ENCODE measurements around the gene ADARB1. TPM values are rescaled to one million over a fixed set of nuclear protein-coding genes. Genes with fewer than 3 reads are reported as not detected.
A peak's percentile ranks its signal among the peaks of the same experiment; 100 is the strongest.

Gene ADARB1
- total and polyA plus RNA-seq, 5 donors, result 9.1 to 23.8 (median 19.2) TPM

DNA sequence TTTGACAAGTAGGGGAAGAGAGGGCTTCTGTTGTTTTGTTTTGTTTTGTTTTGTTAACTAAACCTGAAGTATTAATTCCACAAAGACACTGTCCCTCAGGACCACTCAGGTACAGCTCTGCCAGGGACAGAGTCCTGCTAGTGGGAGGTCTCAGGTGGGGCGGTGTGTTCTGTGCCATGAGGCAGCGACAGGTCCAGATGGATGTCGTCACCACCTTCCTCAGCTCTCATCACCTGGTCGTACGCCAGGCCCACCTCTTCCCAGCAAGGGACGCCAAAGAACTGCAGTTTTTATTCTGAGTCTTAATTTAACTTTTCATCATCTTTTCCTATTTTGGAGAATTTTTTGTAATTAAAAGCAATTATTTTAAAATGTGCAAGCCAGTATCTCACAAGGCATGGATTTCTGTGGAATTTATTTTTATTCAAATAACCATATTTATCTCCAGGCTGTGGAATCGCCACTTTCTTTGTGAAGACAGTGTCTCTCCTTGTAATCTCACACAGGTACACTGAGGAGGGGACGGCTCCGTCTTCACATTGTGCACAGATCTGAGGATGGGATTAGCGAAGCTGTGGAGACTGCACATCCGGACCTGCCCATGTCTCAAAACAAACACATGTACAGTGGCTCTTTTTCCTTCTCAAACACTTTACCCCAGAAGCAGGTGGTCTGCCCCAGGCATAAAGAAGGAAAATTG is 150.8 kb downstream of the ADARB1 start:
- no peaks in the 10 kb centered on the region for H3K4me1 ChIP-seq (ENCODE audit: control insufficient read depth, insufficient read depth, low read length)
- intact Hi-C loops (cut with DNase I), result no loop called here
- no peak overlapping the region for H3K27ac ChIP-seq (ENCODE audit: low read length)
- no peak overlapping the region for H3K4me3 ChIP-seq (ENCODE audit: low read length)
- WGBS, result 84% methylated on average over 11 of the region's 11 CpGs
- DNase-seq (no peak), ATAC-seq (no peak)
- no peaks in the 10 kb centered on the region for H3K27me3 ChIP-seq (ENCODE audit: control insufficient read depth, insufficient read depth)
- no peaks in the 10 kb centered on the region for H3K9me3 ChIP-seq (ENCODE audit: control insufficient read depth, low read length)

DNA sequence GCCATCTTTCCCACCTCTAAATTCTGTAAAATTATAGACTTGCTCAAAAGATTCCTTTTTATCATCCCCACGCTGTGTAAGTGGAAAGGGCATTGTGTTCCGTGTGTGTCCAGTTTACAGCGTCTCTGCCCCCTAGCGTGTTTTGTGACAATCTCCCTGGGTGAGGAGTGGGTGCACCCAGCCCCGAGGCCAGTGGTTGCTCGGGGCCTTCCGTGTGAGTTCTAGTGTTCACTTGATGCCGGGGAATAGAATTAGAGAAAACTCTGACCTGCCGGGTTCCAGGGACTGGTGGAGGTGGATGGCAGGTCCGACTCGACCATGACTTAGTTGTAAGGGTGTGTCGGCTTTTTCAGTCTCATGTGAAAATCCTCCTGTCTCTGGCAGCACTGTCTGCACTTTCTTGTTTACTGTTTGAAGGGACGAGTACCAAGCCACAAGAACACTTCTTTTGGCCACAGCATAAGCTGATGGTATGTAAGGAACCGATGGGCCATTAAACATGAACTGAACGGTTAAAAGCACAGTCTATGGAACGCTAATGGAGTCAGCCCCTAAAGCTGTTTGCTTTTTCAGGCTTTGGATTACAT is 151.5 kb downstream of the ADARB1 start:
- no peak for ATAC-seq
- DNase-seq, result no peak
- no peaks in the 10 kb centered on the region for H3K27me3 ChIP-seq (ENCODE audit: control insufficient read depth, insufficient read depth)
- intact Hi-C loops (cut with DNase I), result no loop called here
- H3K4me3 ChIP-seq (ENCODE audit: low read length), result no peak overlapping the region
- no peak overlapping the region for H3K27ac ChIP-seq (ENCODE audit: low read length)
- 85% methylated on average over 16 of the region's 16 CpGs for WGBS
- no peaks in the 10 kb centered on the region for H3K4me1 ChIP-seq (ENCODE audit: control insufficient read depth, insufficient read depth, low read length)
- no peaks in the 10 kb centered on the region for H3K9me3 ChIP-seq (ENCODE audit: control insufficient read depth, low read length)

DNA sequence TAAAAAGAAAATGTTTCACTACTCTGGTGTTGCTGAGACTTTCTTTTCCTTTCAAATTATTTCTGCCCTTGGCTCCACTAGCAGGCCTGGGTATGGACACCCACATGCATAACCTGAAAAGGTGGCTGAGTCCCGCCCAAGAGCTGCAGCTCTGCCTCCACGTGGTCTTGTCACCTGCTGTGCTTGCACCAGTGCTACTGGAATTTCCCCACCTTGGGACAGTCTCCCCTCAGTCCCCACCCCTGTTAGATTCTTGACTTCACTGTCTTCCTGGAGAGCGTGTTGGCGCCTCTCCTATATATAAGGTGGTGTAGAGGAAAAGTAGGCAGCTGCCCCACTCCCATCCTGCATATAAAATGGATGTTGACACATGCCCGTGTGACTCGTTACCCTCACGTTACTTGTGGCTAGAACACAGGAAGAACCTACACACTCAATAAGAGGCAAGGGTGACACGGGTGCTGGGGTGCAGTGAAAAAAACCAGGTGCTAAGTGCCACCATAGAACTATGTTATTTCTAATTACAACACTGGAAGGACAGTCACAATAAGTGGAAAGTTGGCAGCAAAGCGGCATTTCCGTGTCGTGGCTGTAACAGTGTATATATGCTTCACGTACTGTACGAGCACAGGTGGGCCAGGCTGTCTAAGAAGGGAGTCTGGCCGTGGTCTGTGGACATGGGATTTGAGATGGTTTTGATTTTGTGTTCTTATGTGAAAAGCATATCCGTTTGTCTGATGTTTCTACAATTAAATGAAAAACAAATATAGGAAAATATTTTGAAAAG is 152.4 kb downstream of the ADARB1 start:
- ATAC-seq (no peak), DNase-seq (no peak)
- no peaks in the 10 kb centered on the region for H3K27me3 ChIP-seq (ENCODE audit: control insufficient read depth, insufficient read depth)
- H3K9me3 ChIP-seq (ENCODE audit: control insufficient read depth, low read length), result no peaks in the 10 kb centered on the region
- intact Hi-C loops (cut with DNase I), result no loop called here
- H3K4me3 ChIP-seq (ENCODE audit: low read length), result no peak overlapping the region
- H3K4me1 ChIP-seq (ENCODE audit: control insufficient read depth, insufficient read depth, low read length), result no peaks in the 10 kb centered on the region
- H3K27ac ChIP-seq (ENCODE audit: low read length), result no peak overlapping the region
- 58% methylated on average over 15 of the region's 15 CpGs for WGBS

- 76% methylated on average over 10 of the region's 10 CpGs for WGBS
- DNase-seq, result no peak
Measured at GRCh38 chr21:45227735-45228134, 153.4 kb downstream of the ADARB1 start.

GRCh38 chr21:45228171-45228641 is 153.8 kb downstream of the ADARB1 start:
- intact Hi-C loops (cut with DNase I), result no loop called here
- ATAC-seq, result peak in 1 of 2 donors; percentile 38
- Histone ChIP-seq H3K4me1 (ENCODE audit: control insufficient read depth, insufficient read depth, low read length) (no peaks in the 10 kb centered on the region), H3K27ac (ENCODE audit: low read length) (no peak overlapping the region), H3K4me3 (ENCODE audit: low read length) (no peak overlapping the region), H3K9me3 (ENCODE audit: control insufficient read depth, low read length) (no peaks in the 10 kb centered on the region), H3K27me3 (ENCODE audit: control insufficient read depth, insufficient read depth) (no peaks in the 10 kb centered on the region)
- 38% methylated on average over 6 of the region's 6 CpGs for WGBS
- peak in 1 of 3 donors; percentile 42 for DNase-seq

More at GRCh38 chr21:45227735-45228134, 153.4 kb downstream of the ADARB1 start:
- no peaks in the 10 kb centered on the region for H3K27me3 ChIP-seq (ENCODE audit: control insufficient read depth, insufficient read depth)
- H3K4me1 ChIP-seq (ENCODE audit: control insufficient read depth, insufficient read depth, low read length), result no peaks in the 10 kb centered on the region
- no peak overlapping the region for H3K4me3 ChIP-seq (ENCODE audit: low read length)
- H3K27ac ChIP-seq (ENCODE audit: low read length), result no peak overlapping the region
- intact Hi-C loops (cut with DNase I), result no loop called here
- ATAC-seq, result no peak
- no peaks in the 10 kb centered on the region for H3K9me3 ChIP-seq (ENCODE audit: control insufficient read depth, low read length)

GRCh38 chr21:45228656-45229240 is 154.4 kb downstream of the ADARB1 start:
- 83% methylated on average over 3 of the region's 3 CpGs for WGBS
- Histone ChIP-seq H3K27me3 (ENCODE audit: control insufficient read depth, insufficient read depth) (no peaks in the 10 kb centered on the region), H3K9me3 (ENCODE audit: control insufficient read depth, low read length) (no peaks in the 10 kb centered on the region), H3K4me1 (ENCODE audit: control insufficient read depth, insufficient read depth, low read length) (no peaks in the 10 kb centered on the region), H3K27ac (ENCODE audit: low read length) (no peak overlapping the region), H3K4me3 (ENCODE audit: low read length) (no peak overlapping the region)
- ATAC-seq, result no peak
- no peak for DNase-seq
- intact Hi-C loops (cut with DNase I), result no loop called here

GRCh38 chr21:45231705-45232104 is 157.3 kb downstream of the ADARB1 start:
- Histone ChIP-seq H3K4me3 (ENCODE audit: low read length) (no peak overlapping the region), H3K27me3 (ENCODE audit: control insufficient read depth, insufficient read depth) (no peaks in the 10 kb centered on the region), H3K4me1 (ENCODE audit: control insufficient read depth, insufficient read depth, low read length) (no peaks in the 10 kb centered on the region), H3K27ac (ENCODE audit: low read length) (no peak overlapping the region), H3K9me3 (ENCODE audit: control insufficient read depth, low read length) (no peaks in the 10 kb centered on the region)
- WGBS, result 79% methylated on average over 3 of the region's 3 CpGs
- intact Hi-C loops (cut with DNase I), result no loop called here
- DNase-seq (no peak), ATAC-seq (no peak)

- H3K27me3 ChIP-seq (ENCODE audit: control insufficient read depth, insufficient read depth), result no peaks in the 10 kb centered on the region
- H3K9me3 ChIP-seq (ENCODE audit: control insufficient read depth, low read length), result no peaks in the 10 kb centered on the region
- WGBS, result 81% methylated on average over 28 of the region's 28 CpGs
- ATAC-seq (peak in 1 of 2 donors; percentile 33), DNase-seq (no peak)
- no peak overlapping the region for H3K4me3 ChIP-seq (ENCODE audit: low read length)
- no peaks in the 10 kb centered on the region for H3K4me1 ChIP-seq (ENCODE audit: control insufficient read depth, insufficient read depth, low read length)
- intact Hi-C loops (cut with DNase I), result no loop called here
- no peak overlapping the region for H3K27ac ChIP-seq (ENCODE audit: low read length)
Measured at GRCh38 chr21:45234127-45234526, 159.7 kb downstream of the ADARB1 start.

GRCh38 chr21:45234965-45235364 is 160.6 kb downstream of the ADARB1 start:
- intact Hi-C loops (cut with DNase I), result no loop called here
- 79% methylated on average over 8 of the region's 8 CpGs for WGBS

GRCh38 chr21:45235488-45235887 is 161.1 kb downstream of the ADARB1 start:
- intact Hi-C loops (cut with DNase I), result no loop called here
- ATAC-seq (no peak), DNase-seq (no peak)
- no peaks in the 10 kb centered on the region for H3K9me3 ChIP-seq (ENCODE audit: control insufficient read depth, low read length)
- H3K27ac ChIP-seq (ENCODE audit: low read length), result no peak overlapping the region
- H3K4me1 ChIP-seq (ENCODE audit: control insufficient read depth, insufficient read depth, low read length), result no peaks in the 10 kb centered on the region
- no peak overlapping the region for H3K4me3 ChIP-seq (ENCODE audit: low read length)
- 82% methylated on average over 6 of the region's 6 CpGs for WGBS
- no peaks in the 10 kb centered on the region for H3K27me3 ChIP-seq (ENCODE audit: control insufficient read depth, insufficient read depth)

More at GRCh38 chr21:45234965-45235364, 160.6 kb downstream of the ADARB1 start:
- no peaks in the 10 kb centered on the region for H3K4me1 ChIP-seq (ENCODE audit: control insufficient read depth, insufficient read depth, low read length)
- no peaks in the 10 kb centered on the region for H3K27me3 ChIP-seq (ENCODE audit: control insufficient read depth, insufficient read depth)
- H3K9me3 ChIP-seq (ENCODE audit: control insufficient read depth, low read length), result no peaks in the 10 kb centered on the region
- no peak overlapping the region for H3K27ac ChIP-seq (ENCODE audit: low read length)
- no peak for ATAC-seq
- no peak for DNase-seq
- H3K4me3 ChIP-seq (ENCODE audit: low read length), result no peak overlapping the region

- Histone ChIP-seq H3K4me3 (ENCODE audit: low read length) (no peak overlapping the region), H3K27ac (ENCODE audit: low read length) (no peak overlapping the region), H3K27me3 (ENCODE audit: control insufficient read depth, insufficient read depth) (no peaks in the 10 kb centered on the region), H3K4me1 (ENCODE audit: control insufficient read depth, insufficient read depth, low read length) (no peaks in the 10 kb centered on the region), H3K9me3 (ENCODE audit: control insufficient read depth, low read length) (no peaks in the 10 kb centered on the region)
- DNase-seq (no peak), ATAC-seq (no peak)
- 41% methylated on average over 2 of the region's 2 CpGs for WGBS
- intact Hi-C loops (cut with DNase I), result no loop called here
Measured at GRCh38 chr21:45236481-45236880, 162.1 kb downstream of the ADARB1 start.
